Dermis blood vessel endothelial cell (primary cell): ENCODE results near the gene OR12D2. TPM values are rescaled to one million over a fixed set of nuclear protein-coding genes. Genes with fewer than 3 reads are reported as not detected.
A peak's percentile ranks its signal among the peaks of the same experiment; 100 is the strongest.
"Not testable (repeated sequence)": the region's sequence is repeated elsewhere in the genome, so short reads cannot be mapped to it uniquely, and the experiment has no call there.

Experiments used
- DNase-seq: peaks from one replicate; pipeline ENCODE4 v3.0.0; 2010
- total RNA-seq: library from RNA; depleted of rRNA; stranded (reverse); fragments of >200 nt; gene quantifications from 2 replicates; pipeline ENCODE4 v1.2.3, GENCODE V29; 2014

Gene OR12D2, protein sequence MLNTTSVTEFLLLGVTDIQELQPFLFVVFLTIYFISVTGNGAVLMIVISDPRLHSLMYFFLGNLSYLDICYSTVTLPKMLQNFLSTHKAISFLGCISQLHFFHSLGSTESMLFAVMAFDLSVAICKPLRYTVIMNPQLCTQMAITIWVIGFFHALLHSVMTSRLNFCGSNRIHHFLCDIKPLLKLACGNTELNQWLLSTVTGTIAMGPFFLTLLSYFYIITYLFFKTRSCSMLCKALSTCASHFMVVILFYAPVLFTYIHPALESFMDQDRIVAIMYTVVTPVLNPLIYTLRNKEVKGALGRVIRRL
- total RNA-seq: not detected in 2 replicates

DNA sequence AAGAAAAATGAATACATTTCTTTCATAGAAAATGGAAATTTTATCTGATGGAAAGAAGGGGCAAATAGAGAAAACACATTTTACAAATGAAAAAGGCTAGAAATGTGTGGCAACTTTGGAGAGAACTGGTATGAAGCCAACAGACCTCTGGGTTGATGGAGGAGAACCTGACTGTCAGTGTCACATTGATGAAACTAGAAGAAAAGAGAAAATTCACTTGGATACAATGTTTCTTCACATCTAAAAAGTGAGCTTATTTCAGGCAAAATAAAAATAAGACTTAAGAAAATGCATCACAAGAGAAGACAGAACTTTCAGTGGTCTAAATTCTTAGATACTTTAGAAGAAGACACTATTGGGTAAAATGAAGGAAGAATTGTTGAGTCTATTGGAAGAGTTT is at the start of gene OR12D2:
TSS of gene OR12D2 (plus strand) at position 301 of the 400 bp plus-strand sequence. CDS start 1,069 bp downstream, outside the sequence.
- no peak for DNase-seq

GRCh38 chr6:29349348-29349747 is 46.1 kb upstream of the OR12D2 start:
- DNase-seq: not testable (repeated sequence)

DNA sequence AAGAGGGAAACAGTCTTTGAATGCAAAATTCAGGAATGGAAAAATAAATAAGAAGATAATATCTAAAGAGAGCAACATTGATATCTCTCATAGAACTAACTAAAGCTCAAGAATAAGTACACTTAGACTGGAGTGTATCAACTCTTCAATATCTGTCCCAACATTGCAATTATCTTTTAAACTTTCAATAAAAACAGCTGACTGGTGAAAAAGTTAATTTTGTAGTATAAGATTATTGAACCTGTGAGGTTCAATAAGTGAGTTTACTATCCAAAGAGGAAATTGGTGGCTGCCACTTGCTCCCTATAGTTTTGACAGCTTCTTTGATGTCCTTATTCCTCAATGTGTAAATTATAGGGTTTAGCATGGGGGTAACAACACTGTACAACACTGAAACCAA is 40.5 kb upstream of the OR12D2 start:
- no peak for DNase-seq

DNA sequence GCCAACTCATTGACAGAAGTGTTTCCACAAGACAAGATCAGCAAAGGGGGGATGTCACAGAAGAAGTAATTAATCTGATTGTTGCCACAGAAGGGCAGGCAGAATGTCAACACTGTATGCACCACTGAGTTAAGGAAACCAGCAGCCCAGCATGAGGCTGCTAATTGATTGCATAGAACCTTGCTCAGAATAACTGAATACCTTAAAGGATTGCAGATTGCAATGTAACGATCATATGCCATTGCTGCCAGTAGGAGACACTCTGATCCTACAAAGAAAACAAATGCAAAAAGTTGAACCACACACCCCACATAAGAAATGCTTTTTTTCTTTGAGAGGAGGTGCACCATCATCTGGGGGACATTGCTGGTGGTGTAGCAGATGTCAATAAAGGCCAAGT is 39.8 kb upstream of the OR12D2 start:
- no peak for DNase-seq

- DNase-seq: no peak
These were observed 26.7 kb upstream of the OR12D2 start, which contains the start of gene OR5V1 for GRCh38 chr6:29368765-29369164. Gene OR5V1, minus strand, starts transcription at chr6:29368865. Its CDS starts 12,670 bp downstream, at chr6:29356195.

GRCh38 chr6:29375191-29375590 is 20.2 kb upstream of the OR12D2 start, which contains the start of gene OR12D3:
Gene OR12D3, minus strand, starts transcription at chr6:29375291. Its CDS starts 4 bp downstream, at chr6:29375287.
- DNase-seq: no peak

DNA sequence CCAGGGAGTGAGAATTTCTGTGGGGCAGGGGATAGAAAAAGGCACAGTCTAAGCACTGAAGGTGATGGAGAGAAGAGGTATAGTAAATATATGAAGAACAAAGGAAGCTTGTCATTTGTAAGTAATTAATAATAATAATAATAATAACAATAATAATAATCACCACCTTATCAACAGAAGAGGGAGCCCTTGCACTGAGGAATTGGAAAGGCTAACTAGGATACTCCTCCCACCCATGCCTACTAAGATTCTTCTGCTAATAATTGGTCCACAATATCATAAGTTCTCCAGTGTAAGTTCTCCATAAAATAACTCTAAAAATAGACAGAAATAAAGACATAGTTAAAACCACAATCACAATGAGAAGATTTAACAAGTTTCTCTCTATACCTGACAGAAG is 19.4 kb upstream of the OR12D2 start:
- peak; percentile 0 for DNase-seq

- DNase-seq: no peak
These were observed 6.9 kb upstream of the OR12D2 start for GRCh38 chr6:29388533-29388932.

- DNase-seq: no peak
These were observed 4.1 kb downstream of the OR12D2 start for GRCh38 chr6:29399525-29399924.

- no peak for DNase-seq
These were observed 8.4 kb downstream of the OR12D2 start for GRCh38 chr6:29403801-29404200.

GRCh38 chr6:29414588-29414987 is 19.2 kb downstream of the OR12D2 start, which contains the start of gene OR12D1:
Gene OR12D1, plus strand, starts transcription at chr6:29414928.
- DNase-seq: no peak

DNA sequence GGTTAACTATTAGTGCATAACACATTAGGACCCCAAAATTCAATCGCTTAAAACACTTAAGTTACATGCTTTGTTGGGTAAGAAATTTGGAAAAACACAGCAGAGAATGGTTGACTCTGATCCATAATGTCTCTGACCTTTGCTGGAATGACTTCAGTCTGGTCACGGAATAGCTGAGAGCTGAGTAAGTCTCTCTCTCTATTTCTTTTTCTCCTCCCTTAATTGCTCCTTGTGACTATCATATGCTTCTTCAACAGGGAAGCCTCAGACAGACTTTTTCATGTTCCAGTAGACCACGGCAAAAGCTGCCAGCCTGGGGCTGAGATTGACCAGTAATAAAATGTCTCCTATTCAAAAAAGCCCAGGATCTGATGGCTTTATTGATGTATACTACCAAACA is 24.1 kb downstream of the OR12D2 start:
- no peak for DNase-seq

DNA sequence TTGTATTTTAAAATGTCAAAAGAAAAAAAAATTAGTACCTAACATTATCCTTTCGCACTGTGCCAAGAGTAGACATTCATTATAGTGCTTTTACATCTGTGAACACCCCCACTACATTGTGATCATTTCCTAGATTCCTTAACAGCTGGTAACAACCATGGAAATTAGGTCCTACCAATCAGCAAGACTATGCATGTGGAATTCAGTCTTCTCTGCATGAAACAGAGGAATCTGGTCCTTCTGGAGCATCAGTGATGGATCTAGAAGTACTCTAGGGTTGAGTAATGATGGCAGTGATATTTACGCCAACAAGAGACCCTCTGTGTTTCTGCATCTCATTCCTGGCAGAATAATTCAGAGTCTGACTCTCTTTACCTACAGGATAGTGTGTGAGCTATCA is 28.7 kb downstream of the OR12D2 start:
- no peak for DNase-seq

DNA sequence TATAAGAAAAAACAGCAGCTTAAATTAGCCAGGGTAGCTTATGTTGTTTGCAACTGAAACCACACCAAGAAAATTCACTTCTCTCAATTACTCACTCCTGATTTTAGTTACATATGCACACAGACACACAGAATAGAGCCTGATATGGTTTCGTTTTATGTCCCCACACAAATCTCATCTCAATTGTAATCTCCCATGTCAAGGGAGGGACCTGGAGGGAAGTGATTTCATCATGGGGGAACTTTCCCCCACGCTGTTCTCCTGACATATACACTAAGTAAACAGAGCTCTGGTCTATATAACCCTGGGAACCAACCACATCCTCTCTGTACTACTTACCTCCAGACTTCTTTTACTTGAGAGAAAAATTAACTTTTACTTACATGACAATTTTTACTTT is 29.1 kb downstream of the OR12D2 start:
- DNase-seq: no peak

DNA sequence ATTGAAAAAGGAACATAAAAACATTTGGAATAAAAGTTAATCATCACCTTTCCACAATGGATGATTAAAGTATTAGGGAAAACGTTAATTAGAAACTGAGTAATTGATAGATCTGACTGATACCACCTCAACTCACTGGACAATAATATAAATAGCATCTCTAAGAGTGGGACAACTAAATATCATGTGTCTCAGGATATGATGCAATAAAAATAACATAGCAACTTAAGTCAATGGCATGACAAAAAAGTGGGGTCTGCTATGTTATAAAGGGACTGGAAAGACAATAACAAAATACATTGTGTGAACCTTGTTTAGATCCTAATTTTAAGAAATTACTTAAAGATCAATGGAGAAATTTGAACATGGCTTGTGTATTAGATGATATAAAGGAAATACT is 29.6 kb downstream of the OR12D2 start:
- no peak for DNase-seq

GRCh38 chr6:29426654-29427053 is 31.2 kb downstream of the OR12D2 start:
- DNase-seq: no peak

DNA sequence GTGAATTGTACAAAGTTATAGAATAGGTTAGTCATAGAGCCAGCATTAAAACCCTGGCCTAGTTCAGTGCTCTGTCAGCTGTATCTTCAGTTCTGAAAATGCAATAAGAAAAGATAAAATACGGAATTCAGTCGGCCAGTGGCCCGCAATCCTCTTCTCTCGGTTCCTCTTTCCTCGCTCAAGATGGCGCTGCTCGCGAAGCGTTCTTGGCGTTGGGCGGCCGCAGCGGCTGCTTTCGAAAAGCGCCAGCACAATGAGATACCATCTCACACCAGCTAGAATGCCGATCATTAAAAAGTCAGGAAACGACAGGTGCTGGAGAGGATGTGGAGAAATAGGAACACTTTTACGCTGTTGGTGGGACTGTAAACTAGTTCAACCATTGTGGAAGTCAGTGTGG is 41.3 kb downstream of the OR12D2 start:
- DNase-seq: not testable (repeated sequence)

- no peak for DNase-seq
These were observed 43.6 kb downstream of the OR12D2 start, which contains the start of gene OR10C1 for GRCh38 chr6:29439006-29439405. Gene OR10C1, plus strand, starts transcription at chr6:29439306. Its CDS starts 710 bp downstream, at chr6:29440016.

- DNase-seq: no peak
These were observed 47.3 kb downstream of the OR12D2 start for GRCh38 chr6:29442719-29443118.

DNA sequence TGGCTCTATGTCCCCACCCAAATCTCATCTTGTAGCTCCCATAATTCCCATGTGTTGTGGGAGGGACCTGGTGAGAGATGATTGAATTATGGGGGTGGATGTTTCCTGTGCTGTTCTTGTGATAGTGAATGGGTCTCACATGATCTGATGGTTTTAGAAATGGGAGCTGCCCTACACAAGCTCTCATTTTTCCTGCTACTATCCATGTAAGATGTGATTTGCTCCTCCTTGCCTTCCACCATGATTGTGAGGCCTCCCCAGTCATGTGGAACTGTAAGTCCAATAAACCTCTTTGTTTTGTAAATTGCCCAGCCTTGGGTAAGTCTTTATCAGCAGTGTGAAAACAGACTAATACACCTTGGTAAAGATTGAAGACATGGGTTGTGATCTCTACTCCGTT is 48.6 kb downstream of the OR12D2 start:
- DNase-seq: not testable (repeated sequence)
